Smooth muscle cell (in vitro differentiated cells): Measurements from ENCODE around the gene NLRC5. TPM values are rescaled to one million over a fixed set of nuclear protein-coding genes. Genes with fewer than 3 reads are reported as not detected.

Source experiments
- DNase-seq: peaks from one replicate; lab custom pipeline; 2025; ENCODE audit not compliant: unreplicated experiment; lab: John Stamatoyannopoulos, UW
- H2AFZ ChIP-seq: fragments of 200-600 bp; sonication (generic); 2 replicates; pipeline ENCODE4 v1.6.0; 2016; ENCODE audit warnings: antibody characterized with exemption, low read depth, mild to moderate bottlenecking
- H3F3A ChIP-seq: fragments of 200-600 bp; sonication (generic); 2 replicates; pipeline ENCODE4 v1.6.0; 2017; ENCODE audit warnings: antibody characterized with exemption, low read depth
- H3K27ac ChIP-seq: fragments of 200-600 bp; sonication (generic); 2 replicates; pipeline ENCODE4 v1.5.1; 2016; ENCODE audit warnings: low read depth, mild to moderate bottlenecking
- H3K27me3 ChIP-seq: fragments of 200-600 bp; sonication (generic); 2 replicates; pipeline ENCODE4 v1.6.1; 2016; ENCODE audit warnings: low read depth, mild to moderate bottlenecking
- H3K36me3 ChIP-seq: fragments of 200-600 bp; sonication (generic); 2 replicates; pipeline ENCODE4 v1.5.1; 2016; ENCODE audit warnings: low read depth
- H3K4me1 ChIP-seq: fragments of 200-600 bp; sonication (generic); 2 replicates; pipeline ENCODE4 v1.5.1; 2016; ENCODE audit warnings: low read depth
- H3K4me2 ChIP-seq: fragments of 200-600 bp; sonication (generic); 2 replicates; pipeline ENCODE4 v1.6.0; 2016; ENCODE audit warnings: mild to moderate bottlenecking
- H3K4me3 ChIP-seq: fragments of 200-600 bp; sonication (generic); 2 replicates; pipeline ENCODE4 v1.5.1; 2016; ENCODE audit warnings: mild to moderate bottlenecking
- H3K79me2 ChIP-seq: fragments of 200-600 bp; sonication (generic); 2 replicates; pipeline ENCODE4 v1.6.0; 2016; ENCODE audit warnings: low read depth, mild to moderate bottlenecking
- H3K9ac ChIP-seq: fragments of 200-600 bp; sonication (generic); 2 replicates; pipeline ENCODE4 v1.6.0; 2016; ENCODE audit warnings: low read depth
- H3K9me3 ChIP-seq: fragments of 200-600 bp; sonication (generic); replicated peaks from 2 replicates; pipeline ENCODE4 v1.5.1; 2016; ENCODE audit warnings: low read depth
- H4K20me1 ChIP-seq: fragments of 200-600 bp; sonication (generic); 2 replicates; pipeline ENCODE4 v1.6.0; 2016; ENCODE audit warnings: low read depth
- WGBS: methylation state at CpG from one replicate; pipeline ENCODE4 v1.1.7; 2016; ENCODE audit warnings: low lambda C conversion rate; 5-methylcytosine and 5-hydroxymethylcytosine counted together
- polyA plus RNA-seq: library from polyadenylated mRNA; unstranded; fragments of >200 nt; fragmentation: Nextera tagmentation; extraction: Ambion mirVana; gene quantifications from 2 replicates; pipeline ENCODE4 v1.2.1, GENCODE V29; 2016
- total RNA-seq: library from RNA; depleted of rRNA; stranded (reverse); fragments of >200 nt; gene quantifications from 2 replicates; pipeline ENCODE4 v1.2.3, GENCODE V29; 2014
- TF ChIP-seq, protein P1 (sequence below): fragments of 200-600 bp; sonication (generic); IDR thresholded peaks from 2 replicates; pipeline ENCODE4 v1.5.1; 2017; ENCODE audit warnings: borderline replicate concordance, mild to moderate bottlenecking, antibody characterized with exemption; ENCODE audit not compliant: insufficient read depth, poor library complexity, severe bottlenecking

The NLRC5 gene
- total and polyA plus RNA-seq, 2 experiments from 2014 or later: 4.2 to 21.4 TPM

DNA sequence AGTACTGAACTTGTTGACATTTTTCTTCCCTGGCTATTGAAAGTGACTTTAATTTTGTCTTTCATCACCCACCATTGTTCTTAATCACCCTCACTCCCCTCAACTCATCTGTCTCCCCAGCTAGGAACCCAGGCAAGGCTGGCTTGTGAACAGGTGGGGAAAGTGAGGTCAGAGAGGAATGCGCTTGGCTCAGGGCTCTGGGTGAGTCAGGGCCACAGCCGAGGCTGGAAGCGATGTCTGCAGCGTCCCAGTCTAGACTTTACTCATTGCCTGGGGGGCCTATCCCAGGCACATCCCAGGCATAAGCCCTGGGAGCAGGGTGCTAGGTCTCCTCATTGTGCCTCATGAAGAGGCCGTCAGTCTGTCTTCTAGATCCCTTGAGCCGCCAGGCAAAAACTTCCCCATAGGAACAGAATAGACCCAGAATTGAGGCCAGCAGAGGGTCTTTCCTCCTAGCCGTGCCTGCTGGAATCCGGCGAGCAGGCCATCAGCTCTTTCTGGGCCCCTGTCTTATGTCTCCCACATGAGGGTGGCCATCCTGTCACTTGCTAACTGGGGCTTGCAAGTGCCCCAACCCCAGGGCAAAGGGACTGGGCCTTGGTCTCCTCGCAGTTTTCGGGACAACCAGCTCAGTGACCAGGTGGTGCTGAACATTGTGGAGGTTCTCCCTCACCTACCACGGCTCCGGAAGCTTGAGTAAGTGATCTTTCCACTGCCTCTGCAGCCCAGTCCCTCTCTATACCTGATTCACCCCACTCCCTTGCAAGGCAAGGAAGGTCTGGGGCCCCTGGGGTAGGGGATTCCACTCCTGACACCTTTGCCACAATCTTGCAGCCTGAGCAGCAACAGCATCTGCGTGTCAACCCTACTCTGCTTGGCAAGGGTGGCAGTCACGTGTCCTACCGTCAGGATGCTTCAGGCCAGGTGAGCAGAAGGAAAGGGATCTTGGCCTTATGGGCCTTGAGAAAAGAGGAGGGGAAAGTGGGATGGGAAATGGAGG is 40.1 kb downstream of the NLRC5 start:
- WGBS: 77% methylated on average over 16 of the region's 16 CpGs
- Histone ChIP-seq H3K4me1 (no peaks in the 10 kb centered on the region), H4K20me1 (no peaks in the 10 kb centered on the region), H3K4me3 (no peak overlapping the region), H3K27me3 (no peaks in the 10 kb centered on the region), H3K27ac (no peak overlapping the region), H3K79me2 (no peaks in the 10 kb centered on the region), H3K9ac (no peak overlapping the region), H3F3A (no peaks in the 10 kb centered on the region), H2AFZ (no peak overlapping the region), H3K9me3 (no peaks in the 10 kb centered on the region), H3K36me3 (no peaks in the 10 kb centered on the region), H3K4me2 (no peak overlapping the region)
- DNase-seq: no peak
- TF ChIP-seq, protein P1, sequence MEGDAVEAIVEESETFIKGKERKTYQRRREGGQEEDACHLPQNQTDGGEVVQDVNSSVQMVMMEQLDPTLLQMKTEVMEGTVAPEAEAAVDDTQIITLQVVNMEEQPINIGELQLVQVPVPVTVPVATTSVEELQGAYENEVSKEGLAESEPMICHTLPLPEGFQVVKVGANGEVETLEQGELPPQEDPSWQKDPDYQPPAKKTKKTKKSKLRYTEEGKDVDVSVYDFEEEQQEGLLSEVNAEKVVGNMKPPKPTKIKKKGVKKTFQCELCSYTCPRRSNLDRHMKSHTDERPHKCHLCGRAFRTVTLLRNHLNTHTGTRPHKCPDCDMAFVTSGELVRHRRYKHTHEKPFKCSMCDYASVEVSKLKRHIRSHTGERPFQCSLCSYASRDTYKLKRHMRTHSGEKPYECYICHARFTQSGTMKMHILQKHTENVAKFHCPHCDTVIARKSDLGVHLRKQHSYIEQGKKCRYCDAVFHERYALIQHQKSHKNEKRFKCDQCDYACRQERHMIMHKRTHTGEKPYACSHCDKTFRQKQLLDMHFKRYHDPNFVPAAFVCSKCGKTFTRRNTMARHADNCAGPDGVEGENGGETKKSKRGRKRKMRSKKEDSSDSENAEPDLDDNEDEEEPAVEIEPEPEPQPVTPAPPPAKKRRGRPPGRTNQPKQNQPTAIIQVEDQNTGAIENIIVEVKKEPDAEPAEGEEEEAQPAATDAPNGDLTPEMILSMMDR: no peak

DNA sequence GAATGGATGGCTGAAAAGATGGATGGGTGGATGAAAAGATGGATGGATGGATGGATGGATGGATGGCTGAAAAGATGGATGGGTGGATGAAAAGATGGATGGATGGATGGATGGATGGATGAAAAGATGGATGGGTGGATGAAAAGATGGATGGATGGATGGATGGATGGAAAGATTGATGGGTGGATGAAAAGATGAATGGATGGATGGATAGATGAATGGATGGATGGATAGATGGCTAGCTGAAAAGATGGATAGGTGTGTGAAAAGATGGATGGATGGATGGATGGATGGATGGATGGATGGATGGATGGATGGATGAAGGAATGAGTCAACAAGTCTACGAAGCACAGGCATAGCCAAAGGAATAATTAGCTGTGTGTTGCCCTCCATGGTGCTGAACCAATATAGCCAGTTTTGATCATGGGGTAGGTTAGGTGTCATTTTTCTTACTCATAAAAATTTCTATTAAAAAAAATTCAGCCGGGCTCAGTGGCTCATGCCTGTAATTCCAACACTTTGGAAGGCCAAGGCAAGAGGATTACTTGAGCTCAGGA is 41.1 kb downstream of the NLRC5 start:
- no peak for DNase-seq
- TF ChIP-seq, protein P1: no peak
- no peaks in the 10 kb centered on the region for H3K79me2 ChIP-seq
- H3K27me3 ChIP-seq: no peaks in the 10 kb centered on the region
- H3K36me3 ChIP-seq: no peaks in the 10 kb centered on the region
- H3K4me2 ChIP-seq: no peak overlapping the region
- no peaks in the 10 kb centered on the region for H3K9me3 ChIP-seq
- no peak overlapping the region for H3K4me3 ChIP-seq
- H3F3A ChIP-seq: no peaks in the 10 kb centered on the region
- H3K9ac ChIP-seq: no peak overlapping the region
- H3K27ac ChIP-seq: no peak overlapping the region
- no peaks in the 10 kb centered on the region for H3K4me1 ChIP-seq
- 95% methylated on average over 2 of the region's 2 CpGs for WGBS
- no peaks in the 10 kb centered on the region for H4K20me1 ChIP-seq
- H2AFZ ChIP-seq: no peak overlapping the region

DNA sequence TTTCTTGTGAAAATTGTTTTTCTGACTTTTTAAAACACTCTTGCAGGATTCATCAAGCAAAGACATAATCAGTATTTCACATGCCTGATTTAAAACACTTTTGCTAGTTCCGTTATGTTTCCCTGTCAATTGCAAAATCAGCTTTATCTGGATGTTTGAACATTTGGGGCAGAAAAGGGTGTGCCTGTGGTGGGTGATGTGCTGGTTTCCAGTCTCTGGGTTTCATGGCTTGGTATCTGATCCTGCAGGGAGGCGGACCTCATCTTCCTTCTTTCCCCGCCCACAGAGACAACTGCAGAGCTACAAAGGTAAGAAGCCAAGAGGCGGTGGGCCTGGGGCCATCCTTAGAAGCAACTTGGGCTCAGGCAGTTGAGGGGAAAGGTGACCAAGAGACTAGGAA is 41.8 kb downstream of the NLRC5 start:
- TF ChIP-seq, protein P1: no peak
- H4K20me1 ChIP-seq: no peaks in the 10 kb centered on the region
- H3K4me2 ChIP-seq: no peak overlapping the region
- no peaks in the 10 kb centered on the region for H3K9me3 ChIP-seq
- no peaks in the 10 kb centered on the region for H3K79me2 ChIP-seq
- no peak overlapping the region for H2AFZ ChIP-seq
- H3F3A ChIP-seq: no peaks in the 10 kb centered on the region
- 82% methylated on average over 4 of the region's 4 CpGs for WGBS
- no peaks in the 10 kb centered on the region for H3K27me3 ChIP-seq
- no peak overlapping the region for H3K27ac ChIP-seq
- DNase-seq: no peak
- H3K9ac ChIP-seq: no peak overlapping the region
- no peak overlapping the region for H3K4me3 ChIP-seq
- no peaks in the 10 kb centered on the region for H3K36me3 ChIP-seq
- no peaks in the 10 kb centered on the region for H3K4me1 ChIP-seq
